A375 (cell line): Measurements from ENCODE around the gene TMEM258. TPM values are rescaled to one million over a fixed set of nuclear protein-coding genes. Genes with fewer than 3 reads are reported as not detected.

Source experiments
- total RNA-seq: library from RNA; depleted of rRNA; stranded (reverse); fragments of >200 nt; shearing (Covaris generic); gene quantifications from 2 replicates; pipeline ENCODE4 v1.2.3, GENCODE V29; 2014; rRNA removed

Gene TMEM258
- total RNA-seq, result 99.8 and 137 TPM in 2 replicates

DNA sequence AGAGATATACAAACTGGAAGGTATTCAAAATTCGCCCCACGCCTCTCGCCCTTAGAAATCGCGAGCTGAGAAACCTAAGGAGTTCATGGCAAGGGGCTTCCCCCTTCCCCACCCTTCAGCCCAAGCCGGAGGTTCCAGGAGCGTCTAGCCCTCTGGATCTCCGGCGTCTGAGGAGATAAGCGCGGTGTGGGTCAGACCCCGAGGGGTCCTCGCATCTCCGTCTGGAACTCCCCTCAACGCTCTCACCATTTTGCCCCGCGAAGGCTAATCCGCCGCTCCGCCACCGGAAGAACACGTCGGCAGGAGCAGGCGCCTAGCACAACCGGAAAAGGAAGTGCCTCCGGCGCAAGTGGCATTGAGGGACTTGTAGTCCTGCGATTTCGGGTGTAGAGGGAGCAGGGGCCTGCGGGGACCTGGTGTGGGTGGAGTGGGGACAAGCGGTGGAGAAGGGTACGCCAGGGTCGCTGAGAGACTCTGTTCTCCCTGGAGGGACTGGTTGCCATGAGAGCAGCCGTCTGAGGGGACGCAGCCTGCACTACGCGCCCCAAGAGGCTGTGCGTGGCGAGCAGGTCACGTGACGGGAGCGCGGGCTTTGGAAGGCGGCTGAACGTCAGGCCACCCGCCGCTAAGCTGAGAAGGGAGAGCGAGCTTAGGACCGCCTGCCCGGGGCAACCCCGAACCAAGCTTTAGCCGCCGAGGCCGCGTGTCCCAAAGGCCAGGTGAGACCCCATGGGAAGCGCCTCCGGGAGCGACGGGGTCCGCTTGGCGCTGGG is at the start of gene TMEM258, which contains the start of gene FEN1:
Gene TMEM258, minus strand, starts transcription at position 290 of the 773 bp plus-strand sequence. Its CDS starts 41 bp downstream, at position 249.
Gene FEN1, plus strand, starts transcription at position 602 of the 773 bp plus-strand sequence. CDS start 2,451 bp downstream, outside the sequence.

DNA sequence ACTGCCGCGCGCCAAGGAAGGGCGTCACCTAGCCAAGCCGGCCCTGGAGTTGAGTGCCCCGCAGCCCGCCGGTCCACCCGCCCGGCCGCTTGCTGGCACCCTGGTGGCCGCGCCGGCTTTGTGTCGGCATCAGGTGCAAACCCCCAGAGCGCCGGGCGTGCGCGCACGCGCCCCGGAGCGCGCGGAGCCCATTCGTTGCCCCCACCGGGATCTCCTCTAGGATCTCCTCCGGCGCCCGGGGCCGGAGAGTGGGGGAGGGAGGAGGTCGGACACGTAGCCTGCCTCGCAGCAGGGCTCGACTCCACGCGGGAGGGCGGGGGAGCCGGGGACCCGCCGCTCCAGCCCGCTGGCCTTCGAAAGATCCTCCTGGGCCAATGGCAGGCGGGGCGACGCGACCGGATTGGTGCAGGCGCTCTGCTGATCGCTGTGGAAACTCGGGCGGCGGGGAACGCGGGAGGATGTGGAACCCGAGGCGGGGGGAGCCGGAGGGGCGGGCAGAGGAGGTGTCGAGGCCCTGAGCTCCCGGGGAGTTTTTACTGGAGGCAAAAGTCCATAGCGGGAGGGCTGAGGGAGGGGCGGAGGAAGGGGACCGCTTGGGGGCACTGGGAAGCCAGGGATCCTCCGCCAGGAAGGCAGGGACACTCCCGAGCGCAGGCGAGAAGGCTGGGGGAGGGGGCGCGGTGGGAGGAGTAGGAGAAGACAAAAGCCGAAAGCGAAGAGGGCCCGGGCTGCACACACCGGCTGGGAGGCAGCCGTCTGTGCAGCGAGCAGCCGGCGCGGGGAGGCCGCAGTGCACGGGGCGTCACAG is 35.4 kb upstream of the TMEM258 start, which contains the start of gene FADS2:
Gene FADS2, plus strand, starts transcription at position 730 of the 808 bp plus-strand sequence. CDS start 91 bp downstream, outside the sequence.

DNA sequence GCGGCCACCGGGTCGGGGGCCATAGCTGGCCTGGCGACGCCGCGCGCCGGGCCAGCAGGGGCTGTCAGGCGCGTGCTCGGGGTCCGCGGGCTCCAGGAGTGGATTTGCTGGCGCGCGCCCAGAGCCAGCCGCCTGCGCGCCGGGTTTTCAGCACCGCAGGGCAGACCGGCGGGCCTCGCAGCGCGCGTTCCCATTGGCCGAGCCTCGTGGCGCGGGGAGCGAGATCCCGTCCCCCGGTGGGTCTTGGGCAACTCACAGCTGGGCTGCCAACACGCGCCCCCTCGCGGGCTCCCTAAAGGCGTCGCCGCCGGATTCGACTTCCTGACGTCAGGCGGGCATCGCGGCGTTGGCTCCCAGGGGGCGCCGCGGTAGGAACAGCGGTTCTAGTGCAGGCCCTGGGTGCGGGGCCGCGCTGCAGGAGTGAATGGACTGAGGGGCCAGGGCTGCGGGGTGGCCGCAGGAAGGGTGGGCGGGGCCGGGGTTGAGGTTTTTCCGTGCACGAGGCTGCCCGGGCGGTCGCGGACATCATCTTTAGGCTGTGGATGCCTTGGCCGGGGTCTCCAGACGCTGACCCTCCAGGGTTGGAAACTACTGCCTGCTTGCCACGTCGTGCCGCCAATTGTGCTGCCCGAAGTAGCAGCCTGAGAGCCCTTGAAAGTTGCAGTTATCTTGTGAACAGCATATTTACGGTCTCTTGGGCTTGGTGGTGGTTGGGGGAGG is 24.5 kb upstream of the TMEM258 start, which contains the start of gene FADS1:
Gene FADS1, minus strand, starts transcription at position 268 of the 720 bp plus-strand sequence. Its CDS starts 74 bp downstream, at position 194.

DNA sequence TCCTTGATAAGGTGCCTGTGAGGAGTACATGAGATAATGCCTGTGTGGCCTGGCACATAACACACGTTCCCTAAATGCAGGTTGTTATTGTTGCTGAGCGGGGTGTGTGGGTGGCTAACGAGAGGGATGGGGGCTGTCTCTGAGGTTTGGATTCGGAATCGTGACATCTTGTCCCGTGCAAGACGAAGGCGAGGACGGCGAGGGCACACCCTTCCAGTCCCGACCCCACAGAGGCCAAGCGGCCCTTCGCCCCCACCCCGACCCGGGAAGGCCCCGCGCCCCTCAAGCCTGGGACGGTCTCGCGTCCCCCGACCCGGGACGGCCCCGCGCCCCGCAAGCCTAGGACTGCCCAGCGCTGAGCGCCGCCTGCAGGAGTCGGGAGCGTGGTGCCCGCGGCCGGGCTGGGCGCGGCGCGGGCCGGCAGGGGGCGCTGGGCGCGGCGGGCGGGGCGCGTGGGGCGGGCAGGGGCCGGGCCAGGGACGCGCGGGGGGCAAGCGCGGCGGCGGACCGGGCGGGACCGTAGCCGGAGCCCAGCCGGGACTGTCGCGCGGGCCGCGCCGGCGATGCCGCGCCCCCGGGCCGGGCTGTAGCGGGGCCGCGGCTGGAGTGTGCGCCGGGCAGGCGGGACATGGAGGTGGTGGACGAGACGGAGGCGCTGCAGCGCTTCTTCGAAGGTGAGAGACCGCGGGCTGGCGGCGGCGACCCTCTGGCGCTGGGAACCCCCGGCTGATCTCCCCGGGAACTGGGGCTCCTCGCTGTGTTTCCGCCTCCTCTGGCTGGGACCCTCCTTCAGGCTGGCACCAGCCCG is 40.1 kb downstream of the TMEM258 start, which contains the start of gene MYRF:
Gene MYRF, plus strand, starts transcription at position 520 of the 808 bp plus-strand sequence. Its CDS starts 109 bp downstream, at position 629.

Other genes with a start within 250 kb of the TMEM258 start
- gene SYT7, start 211.5 kb downstream of the TMEM258 start, total RNA-seq, result 0.45 and 1.2 TPM in 2 replicates
- gene DAGLA, start 112.2 kb downstream of the TMEM258 start, total RNA-seq, result 2.7 and 3.8 TPM in 2 replicates
- gene MYRF, start 40.0 kb downstream of the TMEM258 start, total RNA-seq, result 3.1 and 4.8 TPM in 2 replicates
- gene FEN1, start 312 bp upstream of the TMEM258 start, total RNA-seq, result 112 and 115 TPM in 2 replicates
- gene FADS1, start 24.4 kb upstream of the TMEM258 start, total RNA-seq, result 96.9 and 104 TPM in 2 replicates
- 10.9 and 13.8 TPM in 2 replicates for gene FADS2, start 35.7 kb upstream of the TMEM258 start, total RNA-seq
- 74.2 and 81.4 TPM in 2 replicates for gene FADS3, start 98.9 kb upstream of the TMEM258 start, total RNA-seq
- gene RAB3IL1, start 125.0 kb upstream of the TMEM258 start, total RNA-seq, result 2.8 and 3.7 TPM in 2 replicates
- 3.8 and 5.7 TPM in 2 replicates for gene BEST1, start 157.8 kb upstream of the TMEM258 start, total RNA-seq
- gene FTH1, start 175.0 kb upstream of the TMEM258 start, total RNA-seq, result 406 and 415 TPM in 2 replicates